HepG2 (cell line): ENCODE measurements around the gene FSCN2. TPM values are rescaled to one million over a fixed set of nuclear protein-coding genes. Genes with fewer than 3 reads are reported as not detected.

Source experiments
- ATAC-seq: fragments of 200-7000 bp; cut with Tn5 transposase; 3 replicates; pipeline ENCODE4 v1.9.1; 2020; ENCODE audit warnings: mild to moderate bottlenecking, moderate library complexity
- BruUV-seq: library from RNA; stranded (reverse); fragments of 400-500 nt; replicated peaks from 2 replicates; lab custom pipeline; 2021; lab: Mats Ljungman, UMichigan
- CTCF ChIA-PET: fragments of 300-600 bp; formaldehyde crosslinking; extraction: SDS; loops from one replicate; lab custom pipeline; 2021; ENCODE audit warnings: low total read pairs, inconsistent platforms, low intra/inter-chr PET ratio; lab: Yijun Ruan, JAX
- POLR2A ChIA-PET: fragments of 350-600 bp; sonication (Branson Sonifier 250); formaldehyde crosslinking; loops from one replicate; lab custom pipeline; 2020; ENCODE audit warnings: antibody characterized with exemption, inconsistent platforms; lab: Yijun Ruan, JAX
- DNase-seq: peaks from one replicate; pipeline ENCODE4 v3.0.0-alpha.2; 2015; ENCODE audit warnings: low spot score
- FAIRE-seq: peaks from 3 replicates; lab custom pipeline; 2011; peaks lifted over from hg19 to GRCh38; lab: Jason Lieb, UNC
- H2AFZ ChIP-seq: one replicate; pipeline ENCODE4 v1.6.1; 2011; ENCODE audit warnings: low read length, inconsistent platforms
- H3K27ac ChIP-seq: fragments of 300-600 bp; 3 replicates; pipeline ENCODE4 v1.8.0; 2011; ENCODE audit warnings: mixed run types, mild to moderate bottlenecking, mixed read lengths, low read length, inconsistent platforms; ENCODE audit not compliant: insufficient read depth; ENCODE audit errors: extremely low read length
- H3K27me3 ChIP-seq, 2 experiments: fragments of 200-600 bp in 1 of 2; 2 replicates in 1 of 2; 3 replicates in 1 of 2; pipeline versions ENCODE4 v1.6.0 to v1.8.0; 2011; ENCODE audit warnings: low read length in 2 of 2, mild to moderate bottlenecking in 2 of 2, moderate library complexity in 2 of 2, inconsistent platforms in 1 of 2; ENCODE audit not compliant: insufficient read depth in 2 of 2, control insufficient read depth in 1 of 2
- H3K36me3 ChIP-seq, 2 experiments: fragments of 200-600 bp in 1 of 2; replicated peaks in 1 of 2; 2 replicates in 1 of 2; 3 replicates in 1 of 2; pipeline versions ENCODE4 v1.5.1 to v1.8.0; 2011; ENCODE audit warnings: low read length in 2 of 2, inconsistent platforms in 1 of 2; ENCODE audit not compliant: insufficient read depth in 2 of 2, control insufficient read depth in 1 of 2
- H3K4me1 ChIP-seq: 2 replicates; pipeline ENCODE4 v1.5.1; 2012; ENCODE audit warnings: low read length, inconsistent platforms; ENCODE audit not compliant: insufficient read depth
- H3K4me2 ChIP-seq: 2 replicates; pipeline ENCODE4 v1.6.0; 2011; ENCODE audit warnings: low read depth, low read length, inconsistent platforms
- H3K4me3 ChIP-seq, 3 experiments: fragments of 200-600 bp in 1 of 3; sonication (generic), shearing (Covaris generic) in 1 of 3; replicated peaks in 1 of 3; 2 replicates each; pipeline ENCODE4 v1.5.1; 2011 to 2016; ENCODE audit warnings: low read length in 3 of 3, inconsistent platforms in 2 of 3, low read depth in 2 of 3, mild to moderate bottlenecking in 2 of 3, control low read depth in 1 of 3, mixed read lengths in 1 of 3; ENCODE audit not compliant: insufficient read depth in 1 of 3
- H3K79me2 ChIP-seq: one replicate; pipeline ENCODE4 v1.6.1; 2011; ENCODE audit warnings: low read length, inconsistent platforms; ENCODE audit not compliant: insufficient read depth
- H3K9ac ChIP-seq: 2 replicates; pipeline ENCODE4 v1.6.0; 2011; ENCODE audit warnings: mild to moderate bottlenecking, low read depth, low read length, inconsistent platforms; ENCODE audit not compliant: insufficient read depth
- H3K9me3 ChIP-seq: 2 replicates; pipeline ENCODE4 v1.5.1; 2012; ENCODE audit warnings: mild to moderate bottlenecking, low read length
- H4K20me1 ChIP-seq: 2 replicates; pipeline ENCODE4 v1.6.0; 2011; ENCODE audit warnings: inconsistent platforms, mild to moderate bottlenecking, low read length, moderate library complexity; ENCODE audit not compliant: insufficient read depth
- GTF3A ChIP-seq: sonication (generic); formaldehyde crosslinking; conservative IDR thresholded peaks from 2 replicates; pipeline ENCODE4 v1.4.0; 2020; ENCODE audit warnings: mild to moderate bottlenecking, missing genetic modification reagents
- MED8 ChIP-seq: sonication (generic); formaldehyde crosslinking; IDR thresholded peaks from 2 replicates; pipeline ENCODE4 v1.8.1; 2023; ENCODE audit warnings: mild to moderate bottlenecking, missing genetic modification reagents; ENCODE audit not compliant: insufficient replicate concordance
- RFX1 ChIP-seq: fragments of 450-650 bp; IDR thresholded peaks from 2 replicates; pipeline ENCODE4 v1.6.1; 2017
- SIX1 ChIP-seq: sonication (generic); formaldehyde crosslinking; IDR thresholded peaks from 2 replicates; pipeline ENCODE4 v1.4.0; 2020; ENCODE audit warnings: missing genetic modification reagents, borderline replicate concordance
- ZNF367 ChIP-seq: sonication (generic); formaldehyde crosslinking; IDR thresholded peaks from 2 replicates; pipeline ENCODE4 v1.4.0; 2020; ENCODE audit warnings: missing genetic modification reagents, borderline replicate concordance
- WGBS: methylation state at CpG from one replicate; pipeline ENCODE4 v1.1.6; 2017; ENCODE audit warnings: low lambda C conversion rate; 5-methylcytosine and 5-hydroxymethylcytosine counted together
- in situ Hi-C: cut with HindIII; loops from 2 replicates; pipeline ENCODE4 v1.10.0; 2017; ENCODE audit warnings: low pct_unique_long_range_greater_than_20kb; ENCODE audit not compliant: extremely low pct_ligation_motif_present
- intact Hi-C: fragments of 100-400 bp; cut with micrococcal nuclease; formaldehyde crosslinking; loops from one replicate; pipeline ENCODE4 v1.10.0; 2022; ENCODE audit not compliant: unreplicated experiment
- polyA plus RNA-seq, 8 experiments: library from polyadenylated mRNA; depleted of rRNA in 3 of 8; stranded (reverse) in 7 of 8; unstranded in 1 of 8; fragments of >200 nt; fragmentation: Illumina TruSeq in 4 of 8; extraction: Trizol in 4 of 8; gene quantifications; 2 replicates each; pipeline versions ENCODE4 v1.2.1 to v1.2.3, GENCODE V29; 2011 to 2016; ENCODE audit warnings: low read depth in 4 of 8, missing spikeins in 1 of 8, mixed read lengths in 1 of 8; ENCODE audit not compliant: insufficient read depth in 1 of 8
- total RNA-seq, 5 experiments: library from RNA; depleted of rRNA; stranded (reverse); fragments of >200 nt; fragmentation: Illumina TruSeq; extraction: Trizol; gene quantifications; 2 replicates each; pipeline ENCODE4 v1.2.3, GENCODE V29; 2016; ENCODE audit warnings: low read depth in 1 of 5
- TF ChIP-seq, protein P1 (sequence below): sonication (generic); formaldehyde crosslinking; IDR thresholded peaks from 2 replicates; pipeline ENCODE4 v1.9.0; 2021; ENCODE audit warnings: missing genetic modification reagents, mild to moderate bottlenecking, borderline replicate concordance
- TF ChIP-seq, protein P2 (sequence below): sonication (generic); formaldehyde crosslinking; IDR thresholded peaks from 2 replicates; pipeline ENCODE4 v1.5.1; 2020; ENCODE audit warnings: mild to moderate bottlenecking, missing genetic modification reagents, moderate library complexity
- TF ChIP-seq, protein P3 (sequence below): sonication (generic); formaldehyde crosslinking; IDR thresholded peaks from 2 replicates; pipeline ENCODE4 v1.4.0; 2020; ENCODE audit warnings: missing genetic modification reagents

The FSCN2 gene
- total and polyA plus RNA-seq, 2 of the 13 experiments (the other 11 are each of a cell fraction or from before 2014, with no cell fraction given): 0.09 TPM; not detected in 1

DNA sequence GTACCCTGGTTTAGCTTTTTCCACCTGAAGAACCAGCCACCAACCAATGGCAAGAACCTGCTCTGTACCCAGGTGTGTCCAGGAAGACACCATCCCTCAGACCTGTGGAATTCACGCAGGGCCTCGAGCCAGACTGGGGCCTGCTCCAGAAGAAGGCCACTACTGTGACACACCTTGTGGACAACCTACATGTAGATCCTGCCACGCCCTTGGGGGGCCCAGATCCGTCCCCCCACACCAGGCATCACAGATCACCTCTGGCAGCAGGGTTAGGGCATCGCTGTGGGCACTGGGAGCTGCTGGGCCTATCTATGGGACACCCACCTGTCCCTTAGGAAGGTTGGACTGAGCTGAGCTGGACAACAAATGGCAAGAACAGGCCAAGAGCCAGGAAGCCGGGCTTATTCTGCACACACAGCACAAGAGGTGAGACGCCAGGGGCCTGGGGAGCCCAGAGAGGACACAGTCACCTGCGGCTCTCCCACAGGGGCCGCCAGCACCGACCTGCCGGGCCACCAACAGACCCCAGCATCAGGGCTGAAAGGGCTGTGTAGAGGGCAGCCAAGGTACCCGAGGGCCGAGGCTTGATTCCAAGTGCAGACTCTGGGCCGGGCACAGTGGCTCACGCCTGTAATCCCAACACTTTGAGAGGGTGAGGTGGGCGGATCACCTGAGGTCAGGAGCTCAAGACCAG lies 16.3 kb downstream of the FSCN2 start:
- FAIRE-seq (no peak), ATAC-seq (no peak), DNase-seq (no peak)
- Histone ChIP-seq H3K9me3 (no peaks in the 10 kb centered on the region), H3K4me2 (no peak overlapping the region), H3K27ac (no peak overlapping the region), H3K27me3 (no peaks in the 10 kb centered on the region), H3K79me2 (no peaks in the 10 kb centered on the region), H4K20me1 (no peaks in the 10 kb centered on the region), H3K4me3 (no peak overlapping the region), H2AFZ (no peak overlapping the region), H3K36me3 (peaks cover 40 to 63% of the 10 kb centered on the region in 2 experiments), H3K4me1 (peaks cover 5% of the 10 kb centered on the region; the same call in 1 of the 2 replicates), H3K9ac (no peak overlapping the region)
- ChIA-PET CTCF (no interaction called here), POLR2A (interaction anchor here (1.8 kb wide), 1 partner anchor 8 kb away, joined by 7 read pairs; the partner anchor contains the start of gene FAAP100)
- 96% methylated on average over 15 of the region's 16 CpGs for WGBS
- intact Hi-C loops (no loop called here), in situ Hi-C loops (no loop called here)
- BruUV-seq: no TSS peak
- TF ChIP-seq ZNF367 (no peak), RFX1 (no peak), MED8 (no peak), GTF3A (CRISPR knock-in tag) (no peak), SIX1 (CRISPR knock-in tag) (no peak)
- TF ChIP-seq, protein P1, sequence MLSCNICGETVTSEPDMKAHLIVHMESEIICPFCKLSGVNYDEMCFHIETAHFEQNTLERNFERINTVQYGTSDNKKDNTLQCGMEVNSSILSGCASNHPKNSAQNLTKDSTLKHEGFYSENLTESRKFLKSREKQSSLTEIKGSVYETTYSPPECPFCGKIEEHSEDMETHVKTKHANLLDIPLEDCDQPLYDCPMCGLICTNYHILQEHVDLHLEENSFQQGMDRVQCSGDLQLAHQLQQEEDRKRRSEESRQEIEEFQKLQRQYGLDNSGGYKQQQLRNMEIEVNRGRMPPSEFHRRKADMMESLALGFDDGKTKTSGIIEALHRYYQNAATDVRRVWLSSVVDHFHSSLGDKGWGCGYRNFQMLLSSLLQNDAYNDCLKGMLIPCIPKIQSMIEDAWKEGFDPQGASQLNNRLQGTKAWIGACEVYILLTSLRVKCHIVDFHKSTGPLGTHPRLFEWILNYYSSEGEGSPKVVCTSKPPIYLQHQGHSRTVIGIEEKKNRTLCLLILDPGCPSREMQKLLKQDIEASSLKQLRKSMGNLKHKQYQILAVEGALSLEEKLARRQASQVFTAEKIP: no peak
- TF ChIP-seq, protein P2, sequence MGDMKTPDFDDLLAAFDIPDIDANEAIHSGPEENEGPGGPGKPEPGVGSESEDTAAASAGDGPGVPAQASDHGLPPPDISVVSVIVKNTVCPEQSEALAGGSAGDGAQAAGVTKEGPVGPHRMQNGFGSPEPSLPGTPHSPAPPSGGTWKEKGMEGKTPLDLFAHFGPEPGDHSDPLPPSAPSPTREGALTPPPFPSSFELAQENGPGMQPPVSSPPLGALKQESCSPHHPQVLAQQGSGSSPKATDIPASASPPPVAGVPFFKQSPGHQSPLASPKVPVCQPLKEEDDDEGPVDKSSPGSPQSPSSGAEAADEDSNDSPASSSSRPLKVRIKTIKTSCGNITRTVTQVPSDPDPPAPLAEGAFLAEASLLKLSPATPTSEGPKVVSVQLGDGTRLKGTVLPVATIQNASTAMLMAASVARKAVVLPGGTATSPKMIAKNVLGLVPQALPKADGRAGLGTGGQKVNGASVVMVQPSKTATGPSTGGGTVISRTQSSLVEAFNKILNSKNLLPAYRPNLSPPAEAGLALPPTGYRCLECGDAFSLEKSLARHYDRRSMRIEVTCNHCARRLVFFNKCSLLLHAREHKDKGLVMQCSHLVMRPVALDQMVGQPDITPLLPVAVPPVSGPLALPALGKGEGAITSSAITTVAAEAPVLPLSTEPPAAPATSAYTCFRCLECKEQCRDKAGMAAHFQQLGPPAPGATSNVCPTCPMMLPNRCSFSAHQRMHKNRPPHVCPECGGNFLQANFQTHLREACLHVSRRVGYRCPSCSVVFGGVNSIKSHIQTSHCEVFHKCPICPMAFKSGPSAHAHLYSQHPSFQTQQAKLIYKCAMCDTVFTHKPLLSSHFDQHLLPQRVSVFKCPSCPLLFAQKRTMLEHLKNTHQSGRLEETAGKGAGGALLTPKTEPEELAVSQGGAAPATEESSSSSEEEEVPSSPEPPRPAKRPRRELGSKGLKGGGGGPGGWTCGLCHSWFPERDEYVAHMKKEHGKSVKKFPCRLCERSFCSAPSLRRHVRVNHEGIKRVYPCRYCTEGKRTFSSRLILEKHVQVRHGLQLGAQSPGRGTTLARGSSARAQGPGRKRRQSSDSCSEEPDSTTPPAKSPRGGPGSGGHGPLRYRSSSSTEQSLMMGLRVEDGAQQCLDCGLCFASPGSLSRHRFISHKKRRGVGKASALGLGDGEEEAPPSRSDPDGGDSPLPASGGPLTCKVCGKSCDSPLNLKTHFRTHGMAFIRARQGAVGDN: no peak
- TF ChIP-seq, protein P3, sequence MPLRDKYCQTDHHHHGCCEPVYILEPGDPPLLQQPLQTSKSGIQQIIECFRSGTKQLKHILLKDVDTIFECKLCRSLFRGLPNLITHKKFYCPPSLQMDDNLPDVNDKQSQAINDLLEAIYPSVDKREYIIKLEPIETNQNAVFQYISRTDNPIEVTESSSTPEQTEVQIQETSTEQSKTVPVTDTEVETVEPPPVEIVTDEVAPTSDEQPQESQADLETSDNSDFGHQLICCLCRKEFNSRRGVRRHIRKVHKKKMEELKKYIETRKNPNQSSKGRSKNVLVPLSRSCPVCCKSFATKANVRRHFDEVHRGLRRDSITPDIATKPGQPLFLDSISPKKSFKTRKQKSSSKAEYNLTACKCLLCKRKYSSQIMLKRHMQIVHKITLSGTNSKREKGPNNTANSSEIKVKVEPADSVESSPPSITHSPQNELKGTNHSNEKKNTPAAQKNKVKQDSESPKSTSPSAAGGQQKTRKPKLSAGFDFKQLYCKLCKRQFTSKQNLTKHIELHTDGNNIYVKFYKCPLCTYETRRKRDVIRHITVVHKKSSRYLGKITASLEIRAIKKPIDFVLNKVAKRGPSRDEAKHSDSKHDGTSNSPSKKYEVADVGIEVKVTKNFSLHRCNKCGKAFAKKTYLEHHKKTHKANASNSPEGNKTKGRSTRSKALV (CRISPR knock-in tag): no peak
- TF ChIP-seq, all 625 proteins: peak for 0
